ENCODE measurements around the gene FAM20C.

The FAM20C gene

DNA sequence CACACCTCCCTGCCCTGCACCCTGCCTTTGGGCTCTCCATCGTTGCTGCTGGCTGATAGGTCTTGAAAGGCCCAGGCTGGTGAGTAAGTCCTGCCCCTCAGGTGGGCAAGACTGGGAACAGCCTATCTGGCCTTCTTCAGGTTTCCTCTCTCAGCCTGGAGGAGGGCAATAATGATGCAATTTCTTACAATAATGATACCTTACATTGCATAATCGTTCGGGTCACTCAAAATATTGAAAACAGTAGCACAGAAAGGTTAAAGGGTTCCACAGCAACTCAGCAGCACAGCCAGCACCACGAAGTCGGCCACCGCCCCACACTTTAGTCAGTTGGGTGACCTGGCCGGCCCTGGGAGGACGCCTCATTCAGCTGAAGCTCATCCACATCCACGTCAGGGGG lies 16.0 kb upstream of the FAM20C start:
- no peak overlapping the region for H3K4me2 ChIP-seq (ENCODE audit: low read length)
- H3K9me3 ChIP-seq (ENCODE audit: insufficient read depth, low read length) = no peaks in the 10 kb centered on the region
- H3K4me3 ChIP-seq (ENCODE audit: low read length) = no peak overlapping the region
- H4K20me1 ChIP-seq (ENCODE audit: insufficient read depth, low read length) = no peaks in the 10 kb centered on the region
- H3K9ac ChIP-seq (ENCODE audit: low read length) = no peak overlapping the region
- H3K27ac ChIP-seq (ENCODE audit: low read length) = no peak overlapping the region
- TF ChIP-seq, protein P1, sequence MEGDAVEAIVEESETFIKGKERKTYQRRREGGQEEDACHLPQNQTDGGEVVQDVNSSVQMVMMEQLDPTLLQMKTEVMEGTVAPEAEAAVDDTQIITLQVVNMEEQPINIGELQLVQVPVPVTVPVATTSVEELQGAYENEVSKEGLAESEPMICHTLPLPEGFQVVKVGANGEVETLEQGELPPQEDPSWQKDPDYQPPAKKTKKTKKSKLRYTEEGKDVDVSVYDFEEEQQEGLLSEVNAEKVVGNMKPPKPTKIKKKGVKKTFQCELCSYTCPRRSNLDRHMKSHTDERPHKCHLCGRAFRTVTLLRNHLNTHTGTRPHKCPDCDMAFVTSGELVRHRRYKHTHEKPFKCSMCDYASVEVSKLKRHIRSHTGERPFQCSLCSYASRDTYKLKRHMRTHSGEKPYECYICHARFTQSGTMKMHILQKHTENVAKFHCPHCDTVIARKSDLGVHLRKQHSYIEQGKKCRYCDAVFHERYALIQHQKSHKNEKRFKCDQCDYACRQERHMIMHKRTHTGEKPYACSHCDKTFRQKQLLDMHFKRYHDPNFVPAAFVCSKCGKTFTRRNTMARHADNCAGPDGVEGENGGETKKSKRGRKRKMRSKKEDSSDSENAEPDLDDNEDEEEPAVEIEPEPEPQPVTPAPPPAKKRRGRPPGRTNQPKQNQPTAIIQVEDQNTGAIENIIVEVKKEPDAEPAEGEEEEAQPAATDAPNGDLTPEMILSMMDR (IDR thresholded peaks at IDR 0.05; ENCODE audit: low read depth, low read length) = no peak
- no peak for TF ChIP-seq EZH2phosphoT487 (IDR thresholded peaks at IDR 0.05; ENCODE audit: low read depth)
- no peaks in the 10 kb centered on the region for H3K79me2 ChIP-seq (ENCODE audit: low read length)
- H3K27me3 ChIP-seq (ENCODE audit: low read depth, low read length) = no peaks in the 10 kb centered on the region
- no peak overlapping the region for H2AFZ ChIP-seq (ENCODE audit: low read depth, low read length)
- H3K36me3 ChIP-seq (replicated peaks; ENCODE audit: low read depth, low read length) = no peaks in the 10 kb centered on the region
- no peaks in the 10 kb centered on the region for H3K4me1 ChIP-seq (ENCODE audit: low read length)

DNA sequence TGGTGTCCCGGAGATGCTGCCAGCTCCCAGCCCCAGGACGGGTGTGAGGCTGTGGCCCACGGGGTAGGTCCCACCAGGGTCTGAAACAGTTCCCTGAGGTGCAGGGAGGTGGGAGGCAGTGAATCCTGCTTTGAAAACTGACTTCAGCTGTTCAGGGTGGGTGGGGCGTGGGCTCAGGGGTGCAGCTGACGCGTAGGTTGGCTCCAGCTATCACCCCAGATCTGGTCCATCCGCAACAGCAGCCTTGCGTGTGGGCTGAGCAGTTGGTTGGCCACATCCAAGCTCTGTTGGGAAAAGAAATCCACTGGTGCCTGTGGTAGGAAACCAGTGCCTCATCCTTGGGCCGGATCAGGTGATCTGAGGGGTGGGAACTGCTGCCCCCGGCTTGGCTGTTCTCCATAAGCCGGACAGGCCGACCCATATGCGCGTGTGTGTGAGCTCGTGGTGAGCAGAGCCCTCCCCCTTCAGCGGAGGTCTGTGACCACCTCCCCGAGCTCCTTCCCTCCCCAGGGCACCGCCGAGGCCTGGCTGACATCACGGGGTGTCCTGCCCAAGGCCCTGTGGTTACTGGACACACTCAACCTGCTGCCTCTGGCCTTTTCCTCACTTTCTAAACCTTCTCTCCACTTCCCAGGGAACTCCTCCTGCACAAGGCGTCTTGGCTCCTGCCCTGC lies 15.4 kb upstream of the FAM20C start:
- H2AFZ ChIP-seq (ENCODE audit: low read depth, low read length) = no peak overlapping the region
- no peaks in the 10 kb centered on the region for H3K9me3 ChIP-seq (ENCODE audit: insufficient read depth, low read length)
- no peak overlapping the region for H3K9ac ChIP-seq (ENCODE audit: low read length)
- no peaks in the 10 kb centered on the region for H3K27me3 ChIP-seq (ENCODE audit: low read depth, low read length)
- no peaks in the 10 kb centered on the region for H4K20me1 ChIP-seq (ENCODE audit: insufficient read depth, low read length)
- H3K4me3 ChIP-seq (ENCODE audit: low read length) = no peak overlapping the region
- no peak overlapping the region for H3K27ac ChIP-seq (ENCODE audit: low read length)
- TF ChIP-seq EZH2phosphoT487 (IDR thresholded peaks at IDR 0.05; ENCODE audit: low read depth) = no peak
- TF ChIP-seq, protein P1 (IDR thresholded peaks at IDR 0.05; ENCODE audit: low read depth, low read length) = no peak
- no peak overlapping the region for H3K4me2 ChIP-seq (ENCODE audit: low read length)
- no peaks in the 10 kb centered on the region for H3K79me2 ChIP-seq (ENCODE audit: low read length)
- H3K4me1 ChIP-seq (ENCODE audit: low read length) = no peaks in the 10 kb centered on the region
- H3K36me3 ChIP-seq (replicated peaks; ENCODE audit: low read depth, low read length) = no peaks in the 10 kb centered on the region

DNA sequence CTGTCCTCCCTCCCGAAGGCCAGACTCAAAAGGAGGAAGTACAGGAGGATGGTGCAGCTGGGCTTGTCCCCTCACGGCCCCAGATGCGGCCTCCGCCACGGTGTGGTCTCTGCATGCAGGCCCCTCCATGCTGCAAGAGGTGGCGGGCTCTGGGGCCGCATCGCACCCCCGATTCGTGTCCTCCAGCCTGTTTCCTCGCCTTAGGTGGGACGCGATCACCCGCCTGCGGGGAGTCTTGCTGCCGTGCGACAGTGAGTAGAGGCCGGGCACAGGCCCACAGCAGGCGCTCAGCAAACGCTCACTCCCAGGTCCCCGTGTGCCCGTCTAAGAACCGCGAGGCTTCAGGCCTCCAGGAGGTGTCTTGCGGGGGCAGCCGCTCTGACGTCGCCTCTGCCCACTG lies 13.9 kb upstream of the FAM20C start:
- H3K4me2 ChIP-seq (ENCODE audit: low read length) = no peak overlapping the region
- H3K79me2 ChIP-seq (ENCODE audit: low read length) = no peaks in the 10 kb centered on the region
- no peaks in the 10 kb centered on the region for H3K9me3 ChIP-seq (ENCODE audit: insufficient read depth, low read length)
- no peaks in the 10 kb centered on the region for H3K4me1 ChIP-seq (ENCODE audit: low read length)
- H3K27me3 ChIP-seq (ENCODE audit: low read depth, low read length) = no peaks in the 10 kb centered on the region
- no peak overlapping the region for H2AFZ ChIP-seq (ENCODE audit: low read depth, low read length)
- H3K27ac ChIP-seq (ENCODE audit: low read length) = no peak overlapping the region
- H3K36me3 ChIP-seq (replicated peaks; ENCODE audit: low read depth, low read length) = no peaks in the 10 kb centered on the region
- no peak overlapping the region for H3K4me3 ChIP-seq (ENCODE audit: low read length)
- no peak overlapping the region for H3K9ac ChIP-seq (ENCODE audit: low read length)
- TF ChIP-seq, protein P1 (IDR thresholded peaks at IDR 0.05; ENCODE audit: low read depth, low read length) = no peak
- no peak for TF ChIP-seq EZH2phosphoT487 (IDR thresholded peaks at IDR 0.05; ENCODE audit: low read depth)
- H4K20me1 ChIP-seq (ENCODE audit: insufficient read depth, low read length) = no peaks in the 10 kb centered on the region

DNA sequence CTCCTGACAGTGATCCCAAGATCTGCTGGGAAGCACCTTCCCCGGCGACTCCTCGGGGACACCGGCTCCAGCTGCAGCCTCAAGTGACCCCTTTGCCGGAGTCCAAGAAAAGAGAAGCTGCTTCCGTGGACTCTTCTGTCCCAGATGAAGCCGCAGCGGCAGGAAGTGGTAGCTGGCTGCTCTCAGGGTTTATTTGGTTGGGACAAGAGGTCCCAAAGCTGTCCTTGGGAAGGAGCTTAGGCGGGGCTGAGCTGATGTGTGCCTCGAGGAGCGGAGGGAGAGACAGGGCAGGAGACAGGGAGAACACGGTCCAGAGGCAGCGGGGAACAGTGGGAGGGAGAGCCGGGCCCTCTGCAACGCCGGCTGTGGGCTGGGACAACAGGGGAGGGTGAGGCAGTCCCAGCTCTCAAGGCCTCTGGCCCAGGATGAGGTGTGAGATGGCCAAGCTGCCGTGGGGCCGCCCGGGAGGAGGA lies 13.1 kb upstream of the FAM20C start:
- no peaks in the 10 kb centered on the region for H3K79me2 ChIP-seq (ENCODE audit: low read length)
- TF ChIP-seq, protein P1 (IDR thresholded peaks at IDR 0.05; ENCODE audit: low read depth, low read length) = no peak
- TF ChIP-seq EZH2phosphoT487 (IDR thresholded peaks at IDR 0.05; ENCODE audit: low read depth) = no peak
- no peak overlapping the region for H3K9ac ChIP-seq (ENCODE audit: low read length)
- no peak overlapping the region for H3K27ac ChIP-seq (ENCODE audit: low read length)
- H3K36me3 ChIP-seq (replicated peaks; ENCODE audit: low read depth, low read length) = no peaks in the 10 kb centered on the region
- no peak overlapping the region for H3K4me3 ChIP-seq (ENCODE audit: low read length)
- H3K4me2 ChIP-seq (ENCODE audit: low read length) = no peak overlapping the region
- no peaks in the 10 kb centered on the region for H4K20me1 ChIP-seq (ENCODE audit: insufficient read depth, low read length)
- no peaks in the 10 kb centered on the region for H3K9me3 ChIP-seq (ENCODE audit: insufficient read depth, low read length)
- no peaks in the 10 kb centered on the region for H3K4me1 ChIP-seq (ENCODE audit: low read length)
- H3K27me3 ChIP-seq (ENCODE audit: low read depth, low read length) = no peaks in the 10 kb centered on the region
- H2AFZ ChIP-seq (ENCODE audit: low read depth, low read length) = no peak overlapping the region
